B cell (primary cell): ENCODE measurements around the gene IFTAP.

Source experiments
- EZH2 ChIP-seq: IDR thresholded peaks from 2 replicates; pipeline ENCODE4 v1.6.1; 2012; ENCODE audit warnings: borderline replicate concordance, low read depth, mild to moderate bottlenecking, moderate library complexity, low read length; ENCODE audit not compliant: insufficient read depth, poor library complexity, severe bottlenecking
- TF ChIP-seq, protein P1 (sequence below): fragments of 200-600 bp; IDR thresholded peaks from one replicate; pipeline ENCODE4 v1.8.0; 2022; ENCODE audit warnings: antibody characterized with exemption, mild to moderate bottlenecking

- TF ChIP-seq, protein P1, sequence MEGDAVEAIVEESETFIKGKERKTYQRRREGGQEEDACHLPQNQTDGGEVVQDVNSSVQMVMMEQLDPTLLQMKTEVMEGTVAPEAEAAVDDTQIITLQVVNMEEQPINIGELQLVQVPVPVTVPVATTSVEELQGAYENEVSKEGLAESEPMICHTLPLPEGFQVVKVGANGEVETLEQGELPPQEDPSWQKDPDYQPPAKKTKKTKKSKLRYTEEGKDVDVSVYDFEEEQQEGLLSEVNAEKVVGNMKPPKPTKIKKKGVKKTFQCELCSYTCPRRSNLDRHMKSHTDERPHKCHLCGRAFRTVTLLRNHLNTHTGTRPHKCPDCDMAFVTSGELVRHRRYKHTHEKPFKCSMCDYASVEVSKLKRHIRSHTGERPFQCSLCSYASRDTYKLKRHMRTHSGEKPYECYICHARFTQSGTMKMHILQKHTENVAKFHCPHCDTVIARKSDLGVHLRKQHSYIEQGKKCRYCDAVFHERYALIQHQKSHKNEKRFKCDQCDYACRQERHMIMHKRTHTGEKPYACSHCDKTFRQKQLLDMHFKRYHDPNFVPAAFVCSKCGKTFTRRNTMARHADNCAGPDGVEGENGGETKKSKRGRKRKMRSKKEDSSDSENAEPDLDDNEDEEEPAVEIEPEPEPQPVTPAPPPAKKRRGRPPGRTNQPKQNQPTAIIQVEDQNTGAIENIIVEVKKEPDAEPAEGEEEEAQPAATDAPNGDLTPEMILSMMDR: no peak
- no peak for TF ChIP-seq EZH2
Measured at GRCh38 chr11:36638556-36638955, 44.3 kb downstream of the IFTAP start.
